Hepatocyte (in vitro differentiated cells): ENCODE measurements around the gene CACNB4.

ENCODE experiments used
- CTCF ChIP-seq: fragments of 200-600 bp; sonication (generic); IDR thresholded peaks from 2 replicates; pipeline ENCODE4 v1.5.1; 2016; ENCODE audit warnings: antibody characterized with exemption, mild to moderate bottlenecking; ENCODE audit not compliant: poor library complexity
- EZH2 ChIP-seq: fragments of 200-600 bp; sonication (generic); IDR thresholded peaks from 2 replicates; pipeline ENCODE4 v1.6.1; 2016; ENCODE audit warnings: antibody characterized with exemption, mild to moderate bottlenecking, borderline replicate concordance
- EZH2phosphoT487 ChIP-seq: fragments of 200-600 bp; sonication (generic); IDR thresholded peaks from one replicate; pipeline ENCODE4 v1.6.1; 2018; ENCODE audit warnings: antibody characterized with exemption, mild to moderate bottlenecking, low read depth, moderate library complexity; ENCODE audit not compliant: unreplicated experiment, severe bottlenecking

- TF ChIP-seq CTCF (no peak), EZH2phosphoT487 (no peak), EZH2 (no peak)
Measured at GRCh38 chr2:151974988-151975387, 123.9 kb downstream of the CACNB4 start.
